OCI-LY7 (cell line): ENCODE data around the gene PKN1. TPM values are rescaled to one million over a fixed set of nuclear protein-coding genes. Genes with fewer than 3 reads are reported as not detected.
A peak's percentile ranks its signal among the peaks of the same experiment; 100 is the strongest.

ENCODE experiments used
- BruUV-seq: library from RNA; stranded (reverse); fragments of 400-500 nt; replicated peaks from 2 replicates; lab custom pipeline; 2021; lab: Mats Ljungman, UMichigan
- CTCF ChIA-PET: fragments of 300-600 bp; sonication (Branson Sonifier 250); formaldehyde crosslinking; loops from one replicate; lab custom pipeline; 2022; ENCODE audit warnings: antibody characterized with exemption; ENCODE audit not compliant: unreplicated experiment; lab: Charles Lee
- POLR2A ChIA-PET: fragments of 300-600 bp; sonication (Branson Sonifier 250); formaldehyde crosslinking; loops from one replicate; lab custom pipeline; 2022; ENCODE audit warnings: antibody characterized with exemption; lab: Charles Lee
- DNase-seq: peaks from one replicate; pipeline ENCODE4 v3.0.0-alpha.2; 2015; ENCODE audit warnings: low spot score
- H2AFZ ChIP-seq: fragments of 200-600 bp; sonication (generic), shearing (Covaris generic); 2 replicates; pipeline ENCODE4 v1.6.1; 2014; ENCODE audit warnings: mild to moderate bottlenecking, antibody characterized with exemption, low read length, moderate library complexity
- H3K27ac ChIP-seq: fragments of 200-600 bp; sonication (generic); 2 replicates; pipeline ENCODE4 v1.5.1; 2014; ENCODE audit warnings: mixed run types, low read depth, mild to moderate bottlenecking, moderate library complexity, low read length, inconsistent platforms; ENCODE audit not compliant: poor library complexity, severe bottlenecking
- H3K36me3 ChIP-seq: fragments of 200-600 bp; sonication (generic); 2 replicates; pipeline ENCODE4 v1.6.1; 2014; ENCODE audit warnings: mild to moderate bottlenecking, antibody characterized with exemption, low read length, moderate library complexity, mixed read lengths; ENCODE audit not compliant: insufficient read depth
- H3K4me1 ChIP-seq: fragments of 200-600 bp; sonication (generic); 2 replicates; pipeline ENCODE4 v1.5.1; 2014; ENCODE audit warnings: mild to moderate bottlenecking, low read length; ENCODE audit not compliant: insufficient read depth, poor library complexity, severe bottlenecking
- H3K4me2 ChIP-seq: fragments of 200-600 bp; sonication (generic); 2 replicates; pipeline ENCODE4 v1.6.1; 2014; ENCODE audit warnings: mild to moderate bottlenecking, low read length
- H3K4me3 ChIP-seq: fragments of 200-600 bp; sonication (generic); 2 replicates; pipeline ENCODE4 v1.5.1; 2014; ENCODE audit warnings: mild to moderate bottlenecking, low read depth, low read length; ENCODE audit not compliant: poor library complexity, severe bottlenecking
- H3K79me2 ChIP-seq: fragments of 200-600 bp; sonication (generic); 2 replicates; pipeline ENCODE4 v1.6.1; 2016; ENCODE audit warnings: low read depth, mild to moderate bottlenecking, low read length, moderate library complexity, mixed read lengths; ENCODE audit not compliant: insufficient read depth
- H3K9me2 ChIP-seq: fragments of 200-600 bp; sonication (generic); 2 replicates; pipeline ENCODE4 v1.6.1; 2016; ENCODE audit warnings: mild to moderate bottlenecking, low read length, mixed read lengths; ENCODE audit not compliant: insufficient read depth
- H3K9me3 ChIP-seq: fragments of 200-600 bp; sonication (generic); 2 replicates; pipeline ENCODE4 v1.6.1; 2014; ENCODE audit warnings: mild to moderate bottlenecking, mixed run types, low read length, mixed read lengths
- H4K20me1 ChIP-seq: fragments of 200-600 bp; sonication (generic); 2 replicates; pipeline ENCODE4 v1.6.1; 2014; ENCODE audit warnings: mild to moderate bottlenecking, antibody characterized with exemption, low read length, moderate library complexity, mixed read lengths; ENCODE audit not compliant: insufficient read depth
- EZH2phosphoT487 ChIP-seq: fragments of 200-600 bp; sonication (generic); IDR thresholded peaks from 2 replicates; pipeline ENCODE4 v1.6.1; 2018; ENCODE audit warnings: low read depth, borderline replicate concordance, mild to moderate bottlenecking, mixed run types, antibody characterized with exemption, low read length, moderate library complexity, mixed read lengths
- intact Hi-C: fragments of 100-400 bp; cut with micrococcal nuclease; formaldehyde crosslinking; loops from one replicate; pipeline ENCODE4 v1.10.0; 2022; ENCODE audit not compliant: unreplicated experiment
- total RNA-seq, 2 experiments: library from RNA; depleted of rRNA in 1 of 2; stranded (reverse); fragments of >200 nt in 1 of 2; shearing (Covaris generic) in 1 of 2; gene quantifications; 2 replicates each; pipeline ENCODE4 v1.2.3, GENCODE V29; 2014 to 2022
- TF ChIP-seq, protein P1 (sequence below): fragments of 200-600 bp; sonication (generic); conservative IDR thresholded peaks from 2 replicates; pipeline ENCODE4 v1.5.1; 2014; ENCODE audit warnings: mild to moderate bottlenecking, antibody characterized with exemption, low read length, moderate library complexity, mixed read lengths

The PKN1 gene
- total RNA-seq, 2 experiments from 2014 or later, result 117 to 233 TPM

DNA sequence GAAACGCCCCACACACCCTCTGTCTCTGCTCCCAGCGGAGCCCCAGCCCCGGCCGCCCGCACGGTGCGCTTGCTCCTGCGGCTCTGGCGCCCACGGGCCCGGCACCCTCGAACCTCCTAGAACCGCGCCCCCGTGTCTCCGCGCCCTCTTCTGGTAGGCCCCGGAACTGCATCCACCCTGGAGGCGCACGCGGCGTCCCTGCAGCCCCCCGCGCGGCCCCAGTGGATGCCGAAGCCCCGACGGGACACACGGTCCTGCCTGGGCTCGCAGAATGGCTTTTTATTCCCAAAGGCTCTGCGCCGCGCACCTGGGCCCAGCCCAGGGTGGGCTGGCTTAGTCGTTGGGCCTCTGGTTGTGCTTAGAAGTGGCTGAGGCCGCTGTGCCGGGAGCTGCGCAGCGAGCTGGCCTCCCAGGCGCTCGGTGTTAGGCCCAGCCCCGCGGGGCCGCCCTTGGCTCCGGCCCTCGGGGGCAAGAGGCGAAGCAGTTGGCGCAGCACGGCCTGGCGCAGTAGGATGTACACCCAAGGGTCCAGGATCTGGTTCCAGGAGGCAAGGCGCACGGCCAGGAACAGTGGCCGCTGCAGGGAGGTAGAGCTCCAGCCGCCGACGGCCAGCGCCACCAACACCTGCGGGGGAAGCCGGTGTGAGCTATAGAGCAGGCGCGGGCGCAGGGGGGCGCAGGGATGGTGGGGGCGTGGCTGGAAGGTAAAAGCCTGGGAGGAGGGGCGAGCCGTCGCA is 39.3 kb downstream of the PKN1 start:
- Histone ChIP-seq H3K36me3 (peaks cover 40% of the 10 kb centered on the region), H3K9me3 (no peaks in the 10 kb centered on the region), H3K79me2 (no peaks in the 10 kb centered on the region), H2AFZ (no peak overlapping the region), H3K9me2 (no peaks in the 10 kb centered on the region), H3K4me3 (no peak overlapping the region), H3K4me1 (no peaks in the 10 kb centered on the region), H3K4me2 (no peak overlapping the region), H3K27ac (no peak overlapping the region), H4K20me1 (no peaks in the 10 kb centered on the region)
- ChIA-PET POLR2A (no interaction called here), CTCF (interaction anchor here (0.6 to 0.7 kb wide), 2 partner anchors 40 to 45 kb away, joined by 3 to 4 read pairs; partner anchors contain the start of gene PKN1)
- DNase-seq, result peak; percentile 51
- no TSS peak for BruUV-seq
- TF ChIP-seq EZH2phosphoT487, result no peak
- TF ChIP-seq, protein P1, sequence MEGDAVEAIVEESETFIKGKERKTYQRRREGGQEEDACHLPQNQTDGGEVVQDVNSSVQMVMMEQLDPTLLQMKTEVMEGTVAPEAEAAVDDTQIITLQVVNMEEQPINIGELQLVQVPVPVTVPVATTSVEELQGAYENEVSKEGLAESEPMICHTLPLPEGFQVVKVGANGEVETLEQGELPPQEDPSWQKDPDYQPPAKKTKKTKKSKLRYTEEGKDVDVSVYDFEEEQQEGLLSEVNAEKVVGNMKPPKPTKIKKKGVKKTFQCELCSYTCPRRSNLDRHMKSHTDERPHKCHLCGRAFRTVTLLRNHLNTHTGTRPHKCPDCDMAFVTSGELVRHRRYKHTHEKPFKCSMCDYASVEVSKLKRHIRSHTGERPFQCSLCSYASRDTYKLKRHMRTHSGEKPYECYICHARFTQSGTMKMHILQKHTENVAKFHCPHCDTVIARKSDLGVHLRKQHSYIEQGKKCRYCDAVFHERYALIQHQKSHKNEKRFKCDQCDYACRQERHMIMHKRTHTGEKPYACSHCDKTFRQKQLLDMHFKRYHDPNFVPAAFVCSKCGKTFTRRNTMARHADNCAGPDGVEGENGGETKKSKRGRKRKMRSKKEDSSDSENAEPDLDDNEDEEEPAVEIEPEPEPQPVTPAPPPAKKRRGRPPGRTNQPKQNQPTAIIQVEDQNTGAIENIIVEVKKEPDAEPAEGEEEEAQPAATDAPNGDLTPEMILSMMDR, result peak; percentile 84
- intact Hi-C loops, result loop anchor here (2.0 kb wide), 1 partner anchor 40 kb away; the partner anchor contains the start of gene PKN1

DNA sequence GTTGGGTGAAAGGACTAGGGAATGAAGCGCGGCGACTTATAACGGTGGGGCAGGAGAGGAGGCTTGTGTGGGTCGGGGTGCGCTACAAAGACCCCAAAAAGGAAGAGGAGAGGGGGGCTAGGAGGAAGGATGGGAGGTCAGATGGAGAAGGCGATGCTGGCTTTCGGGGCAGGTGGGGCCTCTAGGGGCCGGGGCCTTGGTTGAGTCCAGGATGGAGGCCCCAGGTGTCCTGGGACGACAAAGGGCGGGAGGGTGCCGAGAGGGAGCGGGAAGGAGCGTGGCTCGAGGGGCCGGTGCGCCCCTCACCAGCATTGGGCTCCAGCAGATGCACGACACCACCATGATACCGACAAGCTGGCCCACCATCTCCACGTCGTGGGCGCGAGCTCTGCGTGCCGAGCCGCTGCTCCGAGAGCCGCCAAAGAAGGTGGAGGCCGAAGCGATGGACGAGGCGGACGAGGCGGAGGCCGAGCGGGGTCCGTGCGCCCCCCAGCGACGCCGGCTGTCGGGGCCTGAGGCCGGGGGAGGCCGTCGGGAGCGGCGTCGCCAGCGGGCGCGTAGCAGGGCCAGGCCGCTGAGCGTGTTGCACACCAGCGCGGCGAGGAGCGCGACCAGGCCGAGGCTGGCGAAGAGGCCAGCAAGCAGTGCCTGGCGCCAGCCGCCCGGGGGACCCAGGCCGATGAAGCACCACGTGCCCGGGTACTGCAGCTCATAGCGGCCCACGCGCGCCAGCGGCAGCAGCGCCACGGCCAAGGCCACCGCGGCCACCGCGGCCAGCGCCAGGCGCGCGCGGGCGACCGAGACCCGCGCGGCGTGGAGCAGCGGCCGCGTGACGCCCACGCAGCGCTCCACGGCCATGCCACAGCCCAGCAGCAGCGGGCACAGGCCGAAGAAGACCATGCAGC is 40.2 kb downstream of the PKN1 start:
- ChIA-PET POLR2A (no interaction called here), CTCF (no interaction called here)
- Histone ChIP-seq H3K79me2 (no peaks in the 10 kb centered on the region), H3K36me3 (peaks cover 30% of the 10 kb centered on the region), H3K9me3 (no peaks in the 10 kb centered on the region), H2AFZ (no peak overlapping the region), H3K27ac (no peak overlapping the region), H3K4me2 (no peak overlapping the region), H3K9me2 (no peaks in the 10 kb centered on the region), H4K20me1 (no peaks in the 10 kb centered on the region), H3K4me1 (no peaks in the 10 kb centered on the region), H3K4me3 (no peak overlapping the region)
- intact Hi-C loops, result loop anchor here (1.0 to 2.0 kb wide), 2 partner anchors 22 to 41 kb away; partner anchors contain the start of gene PKN1
- no peak for TF ChIP-seq EZH2phosphoT487
- TF ChIP-seq, protein P1, result no peak
- DNase-seq, result no peak
- no TSS peak for BruUV-seq
